GM13976 (cell line): ENCODE data around the gene UBE3B.
"Not testable (repeated sequence)": the region's sequence is repeated elsewhere in the genome, so short reads cannot be mapped to it uniquely, and the experiment has no call there.

Experiments
- DNase-seq: peaks from one replicate; pipeline ENCODE4 v3.0.0; 2012; ENCODE audit warnings: low spot score
- in situ Hi-C: fragments of 300-500 bp; cut with MboI; formaldehyde crosslinking; loops from one replicate; pipeline ENCODE4 v1.12.0; 2022; ENCODE audit warnings: low sequenced_read_pairs, mixed read lengths, inconsistent platforms; ENCODE audit not compliant: unreplicated experiment
- TF ChIP-seq, protein P1 (sequence below): IDR thresholded peaks from 2 replicates; pipeline ENCODE4 v1.5.1; 2012; ENCODE audit warnings: borderline replicate concordance, mild to moderate bottlenecking; ENCODE audit not compliant: insufficient read depth; ENCODE audit errors: extremely low read depth, missing control alignments, control extremely low read depth

Gene UBE3B

DNA sequence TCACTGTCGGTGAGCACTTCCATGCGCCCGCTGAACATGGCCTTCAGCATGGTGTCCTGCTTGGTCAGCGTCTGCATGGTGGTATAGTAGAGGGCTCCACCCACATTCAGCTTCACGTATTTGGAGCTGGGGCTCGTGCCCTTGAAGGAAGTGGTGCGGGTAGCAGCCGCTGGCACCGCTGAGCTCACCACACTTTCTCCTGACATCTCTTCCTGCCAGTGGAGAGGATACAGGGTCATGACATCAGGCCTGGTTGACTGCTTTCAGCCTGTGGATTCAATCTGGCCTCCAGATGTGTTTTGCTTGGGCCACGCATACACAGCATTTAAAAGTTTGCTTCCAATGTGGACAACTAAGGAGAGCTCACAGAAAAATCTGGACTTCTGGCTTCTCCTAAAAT lies 7.9 kb upstream of the UBE3B start:
- DNase-seq = no peak
- in situ Hi-C loops = no loop called here
- TF ChIP-seq, protein P1, sequence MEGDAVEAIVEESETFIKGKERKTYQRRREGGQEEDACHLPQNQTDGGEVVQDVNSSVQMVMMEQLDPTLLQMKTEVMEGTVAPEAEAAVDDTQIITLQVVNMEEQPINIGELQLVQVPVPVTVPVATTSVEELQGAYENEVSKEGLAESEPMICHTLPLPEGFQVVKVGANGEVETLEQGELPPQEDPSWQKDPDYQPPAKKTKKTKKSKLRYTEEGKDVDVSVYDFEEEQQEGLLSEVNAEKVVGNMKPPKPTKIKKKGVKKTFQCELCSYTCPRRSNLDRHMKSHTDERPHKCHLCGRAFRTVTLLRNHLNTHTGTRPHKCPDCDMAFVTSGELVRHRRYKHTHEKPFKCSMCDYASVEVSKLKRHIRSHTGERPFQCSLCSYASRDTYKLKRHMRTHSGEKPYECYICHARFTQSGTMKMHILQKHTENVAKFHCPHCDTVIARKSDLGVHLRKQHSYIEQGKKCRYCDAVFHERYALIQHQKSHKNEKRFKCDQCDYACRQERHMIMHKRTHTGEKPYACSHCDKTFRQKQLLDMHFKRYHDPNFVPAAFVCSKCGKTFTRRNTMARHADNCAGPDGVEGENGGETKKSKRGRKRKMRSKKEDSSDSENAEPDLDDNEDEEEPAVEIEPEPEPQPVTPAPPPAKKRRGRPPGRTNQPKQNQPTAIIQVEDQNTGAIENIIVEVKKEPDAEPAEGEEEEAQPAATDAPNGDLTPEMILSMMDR = no peak

DNA sequence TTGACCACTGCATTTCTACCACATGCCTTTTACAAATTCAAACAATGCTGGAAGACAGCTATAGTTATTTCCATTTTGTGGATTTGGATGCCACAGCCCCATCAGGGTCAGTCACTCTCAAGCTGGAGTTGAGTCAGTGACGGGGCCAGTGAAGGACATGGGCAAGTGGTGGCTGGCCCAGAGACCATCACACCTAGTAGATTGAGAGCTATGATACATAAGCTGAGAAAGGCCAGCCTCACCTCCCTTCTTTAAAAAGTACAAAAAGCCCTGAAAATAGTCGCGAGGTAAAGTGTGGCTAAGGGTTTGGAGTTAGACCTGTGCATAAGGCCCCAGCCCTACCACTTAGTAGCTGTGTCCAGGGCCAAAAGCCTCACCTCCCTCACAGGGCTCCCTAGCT lies 4.4 kb upstream of the UBE3B start:
- in situ Hi-C loops = no loop called here
- no peak for DNase-seq
- TF ChIP-seq, protein P1 = no peak

DNA sequence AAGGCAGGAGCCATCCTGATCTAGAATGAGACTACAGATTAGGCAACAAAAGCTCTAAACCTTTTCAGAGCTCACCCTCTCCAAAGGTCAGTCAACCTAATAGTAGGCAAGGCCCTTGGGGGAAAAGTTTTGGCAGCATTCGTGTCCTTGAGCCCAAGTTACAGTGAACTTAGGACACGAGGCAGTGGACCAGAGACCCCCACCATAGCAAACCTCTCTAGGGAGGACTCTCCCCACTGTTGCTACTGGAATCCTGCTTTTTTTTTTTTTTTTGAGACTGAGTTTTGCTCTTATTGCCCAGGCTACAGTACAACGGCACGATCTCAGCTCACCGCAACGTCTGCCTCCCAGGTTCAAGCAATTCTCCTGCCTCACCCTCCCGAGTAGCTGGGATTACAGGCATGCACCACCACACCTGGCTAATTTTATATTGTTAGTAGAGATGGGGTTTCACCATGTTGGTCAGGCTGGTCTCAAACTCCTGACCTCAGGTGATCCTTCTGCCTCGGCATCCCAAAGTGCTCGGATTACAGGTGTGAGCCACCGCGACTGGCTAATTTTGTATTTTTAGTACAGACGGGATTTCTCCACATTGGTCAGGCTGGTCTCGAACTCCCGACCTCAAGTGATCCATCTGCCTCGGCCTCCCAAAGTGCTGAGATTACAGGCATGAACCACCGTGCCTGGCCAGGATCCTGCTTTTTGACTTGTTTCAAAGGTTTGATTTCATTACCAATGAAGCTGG lies 3.7 kb upstream of the UBE3B start:
- DNase-seq, in situ Hi-C loops: not testable (repeated sequence)

DNA sequence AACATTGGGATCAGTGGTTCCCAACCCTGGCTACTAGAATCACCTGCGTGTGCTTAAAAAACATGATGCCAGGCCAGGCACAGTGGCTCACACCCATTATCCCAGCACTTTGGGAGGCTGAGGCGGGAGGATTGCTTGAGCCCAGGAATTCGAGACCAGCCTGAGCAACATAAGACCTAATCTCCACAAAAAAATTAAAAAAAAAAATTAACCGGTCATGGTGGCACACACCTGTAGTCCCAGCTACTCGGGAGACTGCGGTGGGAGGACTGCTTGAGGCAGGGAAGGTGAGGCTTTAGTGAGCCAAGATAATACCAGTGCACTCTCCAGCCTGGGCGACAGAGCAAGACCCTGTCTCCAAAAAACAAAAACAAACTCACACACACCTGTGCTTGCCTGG lies 2.3 kb upstream of the UBE3B start:
- TF ChIP-seq, protein P1 = no peak
- no peak for DNase-seq
- in situ Hi-C loops = no loop called here

DNA sequence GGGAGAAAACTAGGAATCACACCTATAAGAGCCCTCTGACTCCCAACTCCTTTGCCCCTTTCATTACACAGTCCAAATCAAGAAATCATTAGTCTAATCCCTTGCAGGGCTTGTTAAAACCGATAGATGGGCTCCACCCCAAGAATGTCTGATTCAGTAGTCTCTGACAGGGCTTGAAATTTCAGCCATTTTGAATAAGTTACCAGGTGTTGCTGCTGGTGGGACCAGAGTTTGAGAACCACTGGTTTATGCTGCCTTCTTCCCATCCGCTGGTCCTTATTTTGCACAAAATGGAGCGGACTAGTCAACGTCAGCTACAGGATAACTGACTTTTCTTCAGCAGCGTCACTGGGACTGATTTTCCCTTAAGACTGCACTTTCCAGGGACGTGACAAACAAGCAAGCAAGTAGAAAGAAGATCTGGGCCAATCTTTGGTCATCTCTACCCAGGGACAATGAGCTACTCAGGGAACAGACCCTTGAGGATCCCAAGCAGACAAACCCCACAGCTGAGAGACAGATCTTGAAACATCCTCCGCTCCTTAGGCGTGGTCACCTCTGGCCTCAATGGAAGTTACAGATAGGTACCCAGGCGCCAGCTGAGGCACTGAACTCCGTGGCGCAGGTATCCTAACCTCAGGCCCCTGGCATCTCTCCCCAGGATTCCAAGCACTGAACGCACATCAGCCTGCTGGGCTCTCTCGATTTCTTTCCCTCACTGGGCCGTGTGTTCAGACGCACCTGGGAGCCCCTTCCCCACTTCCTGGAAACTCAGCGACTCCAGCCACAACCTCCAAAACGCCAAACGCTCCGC lies 1.2 kb upstream of the UBE3B start:
- no peak for DNase-seq
- in situ Hi-C loops = no loop called here

DNA sequence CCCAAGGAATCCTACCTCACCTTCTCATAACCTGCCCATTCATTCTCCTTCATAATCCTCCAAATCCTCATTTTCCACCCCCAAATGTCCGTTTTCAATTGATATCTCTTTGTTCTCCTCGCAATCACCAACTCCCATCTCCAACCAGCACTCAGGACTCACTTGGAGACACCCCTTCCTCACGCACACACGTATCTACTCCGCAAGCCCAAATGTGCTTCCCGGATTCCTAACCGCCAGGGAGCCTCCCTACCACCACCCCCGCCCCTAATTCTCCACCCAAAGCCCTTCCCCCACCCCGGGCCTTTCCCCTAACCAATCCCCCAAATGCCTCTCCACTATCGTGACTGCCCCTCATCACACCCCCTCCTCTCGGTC lies 638 bp upstream of the UBE3B start:
- peak; percentile 43 for DNase-seq
- TF ChIP-seq, protein P1 = no peak
- in situ Hi-C loops = no loop called here

More for the DNA sequence above, 1.2 kb upstream of the UBE3B start:
- TF ChIP-seq, protein P1 = no peak

DNA sequence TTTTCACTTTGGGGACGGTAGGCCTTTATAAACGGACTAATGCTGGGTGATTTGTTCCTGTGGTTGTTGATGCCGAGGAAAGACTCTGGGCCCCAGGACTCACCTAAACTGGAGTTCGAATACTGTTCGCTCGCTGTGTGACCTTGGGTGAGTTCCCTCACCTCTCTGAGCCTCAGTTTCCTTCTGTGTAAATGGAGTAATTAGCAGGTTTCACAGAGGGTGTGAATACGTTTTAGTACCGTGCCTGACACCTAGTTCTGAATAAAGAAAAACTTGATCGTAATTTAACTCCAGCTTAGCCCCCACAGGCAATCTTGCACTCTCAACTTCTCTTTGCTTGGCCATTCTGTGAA lies 505 bp downstream of the UBE3B start:
- no peak for DNase-seq
- in situ Hi-C loops = no loop called here
- TF ChIP-seq, protein P1 = no peak
